Measurements from ENCODE around the gene CASZ1. TPM values are rescaled to one million over a fixed set of nuclear protein-coding genes. Genes with fewer than 3 reads are reported as not detected.

CASZ1 gene
- total and polyA plus RNA-seq, 2 donors (not counting 1 experiment from before 2014, with no cell fraction given) = 0.34 to 0.50 TPM

DNA sequence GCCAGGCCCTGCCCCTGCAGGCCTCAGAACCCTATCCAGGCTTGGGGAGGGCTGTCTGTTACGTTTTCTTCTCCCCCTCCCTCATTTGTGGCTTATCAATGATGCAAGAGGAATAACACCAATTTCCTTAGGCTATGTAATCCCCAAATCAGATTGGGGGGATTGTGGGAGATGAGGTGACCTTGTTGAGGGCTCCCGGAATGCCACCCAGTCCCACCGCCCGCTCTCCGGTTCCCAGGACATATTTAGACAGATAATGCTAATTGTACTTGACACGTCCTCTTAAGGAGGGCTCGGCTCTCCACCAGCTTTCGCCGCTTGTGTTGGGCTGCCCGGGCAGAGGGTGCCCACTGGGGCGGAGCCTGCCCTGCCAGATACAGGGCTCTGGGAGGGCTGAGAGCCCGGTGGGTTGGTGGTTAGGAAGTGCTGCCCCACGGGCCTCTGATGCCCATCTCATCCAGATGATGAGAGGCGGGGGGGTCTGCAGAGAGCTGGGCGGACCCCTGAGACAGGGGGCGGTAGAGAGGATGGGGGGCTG, 90.0 kb downstream of the CASZ1 start:
- no peaks in the 10 kb centered on the region for H3K36me3 ChIP-seq (ENCODE audit: control insufficient read depth, insufficient read depth, low read length)
- DNase-seq (ENCODE audit: low read depth in 2 of 2) = no peak
- no peak overlapping the region for H2AFZ ChIP-seq (ENCODE audit: low read length)
- H3K4me1 ChIP-seq (ENCODE audit: control insufficient read depth, extremely low read depth, insufficient read depth, low read length) = no peaks in the 10 kb centered on the region
- no peak overlapping the region for H3K9ac ChIP-seq (ENCODE audit: insufficient read depth, low read length)
- no peaks in the 10 kb centered on the region for H3K9me3 ChIP-seq (ENCODE audit: control insufficient read depth, insufficient read depth, low read depth, low read length)
- no peak overlapping the region for H3K27ac ChIP-seq (ENCODE audit: insufficient read depth, low read length)
- H3K4me3 ChIP-seq (replicated peaks in 1 of 4; ENCODE audit: control extremely low read depth in 1 of 4, insufficient read depth in 1 of 4, low read depth in 3 of 4, low read length in 4 of 4) = no peak overlapping the region
- no peaks in the 10 kb centered on the region for H4K20me1 ChIP-seq (ENCODE audit: control insufficient read depth, extremely low read depth, insufficient read depth, low read length)
- TF ChIP-seq, protein P1, sequence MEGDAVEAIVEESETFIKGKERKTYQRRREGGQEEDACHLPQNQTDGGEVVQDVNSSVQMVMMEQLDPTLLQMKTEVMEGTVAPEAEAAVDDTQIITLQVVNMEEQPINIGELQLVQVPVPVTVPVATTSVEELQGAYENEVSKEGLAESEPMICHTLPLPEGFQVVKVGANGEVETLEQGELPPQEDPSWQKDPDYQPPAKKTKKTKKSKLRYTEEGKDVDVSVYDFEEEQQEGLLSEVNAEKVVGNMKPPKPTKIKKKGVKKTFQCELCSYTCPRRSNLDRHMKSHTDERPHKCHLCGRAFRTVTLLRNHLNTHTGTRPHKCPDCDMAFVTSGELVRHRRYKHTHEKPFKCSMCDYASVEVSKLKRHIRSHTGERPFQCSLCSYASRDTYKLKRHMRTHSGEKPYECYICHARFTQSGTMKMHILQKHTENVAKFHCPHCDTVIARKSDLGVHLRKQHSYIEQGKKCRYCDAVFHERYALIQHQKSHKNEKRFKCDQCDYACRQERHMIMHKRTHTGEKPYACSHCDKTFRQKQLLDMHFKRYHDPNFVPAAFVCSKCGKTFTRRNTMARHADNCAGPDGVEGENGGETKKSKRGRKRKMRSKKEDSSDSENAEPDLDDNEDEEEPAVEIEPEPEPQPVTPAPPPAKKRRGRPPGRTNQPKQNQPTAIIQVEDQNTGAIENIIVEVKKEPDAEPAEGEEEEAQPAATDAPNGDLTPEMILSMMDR (conservative IDR thresholded peaks at IDR 0.05 in 1 of 2, IDR thresholded peaks at IDR 0.05 in 1 of 2; ENCODE audit: low read depth in 1 of 2, low read length in 2 of 2) = no peak
- TF ChIP-seq EZH2 (IDR thresholded peaks at IDR 0.05; ENCODE audit: low read length, missing control alignments) = no peak
- H3K4me2 ChIP-seq (ENCODE audit: extremely low read depth, insufficient read depth, low read length) = no peak overlapping the region
- H3K79me2 ChIP-seq (ENCODE audit: control insufficient read depth, insufficient read depth, low read length) = no peaks in the 10 kb centered on the region
- H3K27me3 ChIP-seq (ENCODE audit: control insufficient read depth, insufficient read depth, low read length) = peaks cover 7% of the 10 kb centered on the region

DNA sequence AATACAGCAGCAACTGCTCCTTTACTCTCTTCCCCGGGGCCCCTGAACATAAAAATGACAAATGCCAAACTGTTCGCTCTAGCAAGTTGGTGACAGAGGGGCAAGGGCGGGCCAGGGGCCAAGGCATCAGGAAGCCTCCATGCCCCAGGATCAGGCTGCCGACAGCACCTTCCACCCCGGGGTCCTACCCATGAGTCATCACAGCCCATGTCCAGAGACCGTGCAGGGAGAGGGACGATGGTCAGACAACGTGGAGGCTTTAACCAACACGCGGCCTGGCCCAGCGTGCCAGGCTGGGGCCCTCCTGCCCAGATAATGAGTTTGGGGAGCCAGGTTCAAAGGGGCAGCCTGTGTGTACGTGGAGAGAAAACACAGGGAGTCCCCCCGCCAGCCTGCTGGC, 90.5 kb downstream of the CASZ1 start:
- TF ChIP-seq, protein P1 (conservative IDR thresholded peaks at IDR 0.05 in 1 of 2, IDR thresholded peaks at IDR 0.05 in 1 of 2; ENCODE audit: low read depth in 1 of 2, low read length in 2 of 2) = no peak
- TF ChIP-seq EZH2 (IDR thresholded peaks at IDR 0.05; ENCODE audit: low read length, missing control alignments) = no peak
- Histone ChIP-seq H3K9me3 (ENCODE audit: control insufficient read depth, insufficient read depth, low read depth, low read length) (no peaks in the 10 kb centered on the region), H2AFZ (ENCODE audit: low read length) (no peak overlapping the region), H3K79me2 (ENCODE audit: control insufficient read depth, insufficient read depth, low read length) (no peaks in the 10 kb centered on the region), H3K27me3 (ENCODE audit: control insufficient read depth, insufficient read depth, low read length) (peaks cover 7% of the 10 kb centered on the region), H3K36me3 (ENCODE audit: control insufficient read depth, insufficient read depth, low read length) (no peaks in the 10 kb centered on the region), H3K27ac (ENCODE audit: insufficient read depth, low read length) (no peak overlapping the region), H3K4me3 (replicated peaks in 1 of 4; ENCODE audit: control extremely low read depth in 1 of 4, insufficient read depth in 1 of 4, low read depth in 3 of 4, low read length in 4 of 4) (no peak overlapping the region), H3K4me2 (ENCODE audit: extremely low read depth, insufficient read depth, low read length) (no peak overlapping the region), H3K9ac (ENCODE audit: insufficient read depth, low read length) (no peak overlapping the region), H3K4me1 (ENCODE audit: control insufficient read depth, extremely low read depth, insufficient read depth, low read length) (no peaks in the 10 kb centered on the region), H4K20me1 (ENCODE audit: control insufficient read depth, extremely low read depth, insufficient read depth, low read length) (no peaks in the 10 kb centered on the region)
- DNase-seq (ENCODE audit: low read depth in 2 of 2) = no peak

DNA sequence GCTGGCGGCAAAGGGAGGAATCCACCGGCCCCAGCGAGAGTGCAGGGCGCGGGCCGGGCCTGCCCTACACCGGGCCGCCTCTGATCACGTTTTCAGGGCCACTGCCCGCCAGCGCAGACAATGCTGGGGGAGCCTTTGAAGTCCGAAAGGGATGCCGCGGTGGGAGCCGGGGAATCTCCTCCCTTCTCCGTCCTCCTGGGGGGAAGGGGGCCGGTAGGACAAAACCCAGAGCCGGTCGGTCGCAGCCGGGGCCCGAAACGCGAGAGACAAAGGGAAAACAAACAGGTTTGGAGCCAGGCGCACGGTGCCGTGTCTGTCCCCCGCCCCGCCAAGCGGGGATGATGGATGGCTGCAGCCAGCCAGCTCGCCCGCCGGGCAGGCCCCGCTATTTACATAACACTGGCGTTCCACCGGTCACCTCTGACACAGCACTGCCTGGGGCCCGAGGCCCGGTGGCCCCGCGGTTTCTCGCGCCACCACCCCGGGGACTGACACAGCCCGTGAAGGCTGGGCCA, 92.0 kb downstream of the CASZ1 start:
- no peak overlapping the region for H3K27ac ChIP-seq (ENCODE audit: insufficient read depth, low read length)
- no peaks in the 10 kb centered on the region for H4K20me1 ChIP-seq (ENCODE audit: control insufficient read depth, extremely low read depth, insufficient read depth, low read length)
- no peak overlapping the region for H3K4me3 ChIP-seq (replicated peaks in 1 of 4; ENCODE audit: control extremely low read depth in 1 of 4, insufficient read depth in 1 of 4, low read depth in 3 of 4, low read length in 4 of 4)
- no peaks in the 10 kb centered on the region for H3K36me3 ChIP-seq (ENCODE audit: control insufficient read depth, insufficient read depth, low read length)
- no peak overlapping the region for H3K4me2 ChIP-seq (ENCODE audit: extremely low read depth, insufficient read depth, low read length)
- TF ChIP-seq, protein P1 (conservative IDR thresholded peaks at IDR 0.05 in 1 of 2, IDR thresholded peaks at IDR 0.05 in 1 of 2; ENCODE audit: low read depth in 1 of 2, low read length in 2 of 2) = no peak
- TF ChIP-seq EZH2 (IDR thresholded peaks at IDR 0.05; ENCODE audit: low read length, missing control alignments) = no peak
- H2AFZ ChIP-seq (ENCODE audit: low read length) = no peak overlapping the region
- H3K9ac ChIP-seq (ENCODE audit: insufficient read depth, low read length) = no peak overlapping the region
- H3K27me3 ChIP-seq (ENCODE audit: control insufficient read depth, insufficient read depth, low read length) = peaks cover 7% of the 10 kb centered on the region
- H3K4me1 ChIP-seq (ENCODE audit: control insufficient read depth, extremely low read depth, insufficient read depth, low read length) = no peaks in the 10 kb centered on the region
- DNase-seq (ENCODE audit: low read depth in 2 of 2) = peak in 1 of 2 donors; percentile 7
- H3K79me2 ChIP-seq (ENCODE audit: control insufficient read depth, insufficient read depth, low read length) = no peaks in the 10 kb centered on the region
- H3K9me3 ChIP-seq (ENCODE audit: control insufficient read depth, insufficient read depth, low read depth, low read length) = no peaks in the 10 kb centered on the region
